Hepatocyte (in vitro differentiated cells): ENCODE data around the gene S1PR5. TPM values are rescaled to one million over a fixed set of nuclear protein-coding genes. Genes with fewer than 3 reads are reported as not detected.

Source experiments
- DNase-seq: peaks from one replicate; pipeline ENCODE4 v3.0.0-alpha.2; 2016; ENCODE audit warnings: low spot score
- H2AFZ ChIP-seq: fragments of 200-600 bp; sonication (generic); 2 replicates; pipeline ENCODE4 v1.6.0; 2016; ENCODE audit warnings: antibody characterized with exemption, mild to moderate bottlenecking
- H3K27ac ChIP-seq: fragments of 200-600 bp; sonication (generic); 2 replicates; pipeline ENCODE4 v1.5.1; 2016; ENCODE audit warnings: mild to moderate bottlenecking
- H3K27me3 ChIP-seq: fragments of 200-600 bp; sonication (generic); 2 replicates; pipeline ENCODE4 v1.6.1; 2016
- H3K36me3 ChIP-seq: fragments of 200-600 bp; sonication (generic); replicated peaks from 2 replicates; pipeline ENCODE4 v1.5.1; 2016; ENCODE audit warnings: low read depth; ENCODE audit not compliant: insufficient read depth
- H3K4me1 ChIP-seq: fragments of 200-600 bp; sonication (generic); 2 replicates; pipeline ENCODE4 v1.5.1; 2016; ENCODE audit warnings: mild to moderate bottlenecking, moderate library complexity; ENCODE audit not compliant: insufficient read depth
- H3K4me2 ChIP-seq: fragments of 200-600 bp; sonication (generic); 2 replicates; pipeline ENCODE4 v1.6.0; 2016
- H3K4me3 ChIP-seq: fragments of 200-600 bp; sonication (generic); 2 replicates; pipeline ENCODE4 v1.5.1; 2016; ENCODE audit warnings: mild to moderate bottlenecking
- H3K79me2 ChIP-seq: fragments of 200-600 bp; sonication (generic); 2 replicates; pipeline ENCODE4 v1.6.0; 2017; ENCODE audit warnings: mild to moderate bottlenecking
- H3K9me2 ChIP-seq: fragments of 200-600 bp; sonication (generic); replicated peaks from 2 replicates; pipeline ENCODE4 v1.6.0; 2017; ENCODE audit warnings: mild to moderate bottlenecking; ENCODE audit not compliant: insufficient read depth
- H3K9me3 ChIP-seq: fragments of 200-600 bp; sonication (generic); 2 replicates; pipeline ENCODE4 v1.5.1; 2016; ENCODE audit warnings: low read depth, mild to moderate bottlenecking
- H4K20me1 ChIP-seq: fragments of 200-600 bp; sonication (generic); 2 replicates; pipeline ENCODE4 v1.6.0; 2016; ENCODE audit warnings: mild to moderate bottlenecking; ENCODE audit not compliant: insufficient read depth, poor library complexity, severe bottlenecking
- CTCF ChIP-seq: fragments of 200-600 bp; sonication (generic); IDR thresholded peaks from 2 replicates; pipeline ENCODE4 v1.5.1; 2016; ENCODE audit warnings: antibody characterized with exemption, mild to moderate bottlenecking; ENCODE audit not compliant: poor library complexity
- EZH2 ChIP-seq: fragments of 200-600 bp; sonication (generic); IDR thresholded peaks from 2 replicates; pipeline ENCODE4 v1.6.1; 2016; ENCODE audit warnings: antibody characterized with exemption, mild to moderate bottlenecking, borderline replicate concordance
- EZH2phosphoT487 ChIP-seq: fragments of 200-600 bp; sonication (generic); IDR thresholded peaks from one replicate; pipeline ENCODE4 v1.6.1; 2018; ENCODE audit warnings: antibody characterized with exemption, mild to moderate bottlenecking, low read depth, moderate library complexity; ENCODE audit not compliant: unreplicated experiment, severe bottlenecking
- WGBS: methylation state at CpG from one replicate; pipeline ENCODE4 v1.1.6; 2016; ENCODE audit warnings: low lambda C conversion rate; ENCODE audit errors: missing lambda C conversion rate; 5-methylcytosine and 5-hydroxymethylcytosine counted together
- polyA plus RNA-seq: library from polyadenylated mRNA; unstranded; fragments of >200 nt; fragmentation: Nextera tagmentation; extraction: Ambion mirVana; gene quantifications from 2 replicates; pipeline ENCODE4 v1.2.1, GENCODE V29; 2016
- total RNA-seq: library from RNA; depleted of rRNA; stranded (reverse); fragments of >200 nt; gene quantifications from 2 replicates; pipeline ENCODE4 v1.2.3, GENCODE V29; 2014

The S1PR5 gene
- total and polyA plus RNA-seq, 2 experiments from 2014 or later, result 0.17 to 0.75 TPM

DNA sequence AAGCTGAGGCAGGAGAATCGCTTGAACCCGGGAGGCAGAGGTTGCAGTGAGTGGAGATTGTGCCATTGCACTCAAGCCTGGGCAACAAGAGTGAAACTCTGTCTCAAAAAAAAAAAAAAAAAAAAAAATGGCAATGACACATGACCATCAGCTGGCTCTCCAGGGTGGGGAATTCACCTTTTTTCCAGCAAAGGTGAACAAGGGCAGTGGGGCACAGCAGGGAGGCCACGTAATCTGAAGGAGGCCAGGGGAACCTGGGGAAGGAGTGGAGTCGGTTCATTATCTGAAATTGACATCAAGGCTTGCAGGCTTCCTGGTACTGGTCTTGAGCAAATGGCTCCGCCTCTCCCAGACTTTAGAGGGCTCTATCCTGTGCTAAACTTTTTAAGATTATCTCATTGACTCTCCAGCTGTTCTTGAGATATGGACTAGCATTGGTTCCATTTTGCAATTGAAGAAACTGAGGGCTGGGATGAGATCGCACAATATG, 42.2 kb downstream of the S1PR5 start:
- Histone ChIP-seq H3K4me1 (no peaks in the 10 kb centered on the region), H2AFZ (no peak overlapping the region), H3K27ac (no peak overlapping the region), H3K4me3 (no peak overlapping the region), H3K36me3 (no peaks in the 10 kb centered on the region), H3K27me3 (no peaks in the 10 kb centered on the region), H4K20me1 (no peaks in the 10 kb centered on the region), H3K9me2 (no peaks in the 10 kb centered on the region), H3K79me2 (no peaks in the 10 kb centered on the region), H3K4me2 (no peak overlapping the region), H3K9me3 (no peaks in the 10 kb centered on the region)
- WGBS, result 65% methylated on average over 6 of the region's 6 CpGs
- no peak for DNase-seq
- no peak for TF ChIP-seq EZH2phosphoT487
- no peak for TF ChIP-seq CTCF
- TF ChIP-seq EZH2, result no peak

DNA sequence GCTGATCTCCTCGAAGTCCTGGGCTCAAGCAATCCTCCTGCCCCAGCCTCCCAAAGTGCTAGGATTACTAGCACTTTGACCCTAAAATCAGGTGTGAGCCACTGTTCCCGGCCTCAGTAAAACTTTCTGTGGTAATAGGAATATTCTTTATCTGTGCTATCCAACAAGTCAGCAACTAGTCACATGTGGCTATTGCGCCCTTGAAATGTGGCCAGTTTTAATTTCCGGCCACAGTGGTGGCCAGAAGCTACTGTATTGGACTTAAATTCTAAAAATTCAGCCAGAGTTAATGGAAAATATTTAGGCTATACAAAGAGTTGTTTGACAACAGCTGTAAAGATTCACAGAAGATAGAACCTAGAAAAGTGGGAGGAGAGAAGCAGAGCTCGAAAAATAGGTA, 44.1 kb downstream of the S1PR5 start:
- H3K9me2 ChIP-seq, result no peaks in the 10 kb centered on the region
- no peak overlapping the region for H2AFZ ChIP-seq
- no peak for DNase-seq
- H3K36me3 ChIP-seq, result no peaks in the 10 kb centered on the region
- 92% methylated on average over 5 of the region's 5 CpGs for WGBS
- no peaks in the 10 kb centered on the region for H4K20me1 ChIP-seq
- no peak overlapping the region for H3K27ac ChIP-seq
- H3K4me1 ChIP-seq, result no peaks in the 10 kb centered on the region
- H3K27me3 ChIP-seq, result no peaks in the 10 kb centered on the region
- no peak overlapping the region for H3K4me2 ChIP-seq
- H3K79me2 ChIP-seq, result no peaks in the 10 kb centered on the region
- H3K9me3 ChIP-seq, result no peaks in the 10 kb centered on the region
- H3K4me3 ChIP-seq, result no peak overlapping the region
- TF ChIP-seq CTCF (no peak), EZH2phosphoT487 (no peak), EZH2 (no peak)

GRCh38 chr19:10471909-10472308, 45.3 kb downstream of the S1PR5 start:
- peak; percentile 58 for DNase-seq
- no peak overlapping the region for H3K4me2 ChIP-seq
- H2AFZ ChIP-seq, result no peak overlapping the region
- no peaks in the 10 kb centered on the region for H3K36me3 ChIP-seq
- TF ChIP-seq CTCF (peak; percentile 45), EZH2phosphoT487 (no peak), EZH2 (no peak)
- H3K79me2 ChIP-seq, result no peaks in the 10 kb centered on the region
- no peaks in the 10 kb centered on the region for H3K9me3 ChIP-seq
- H3K4me3 ChIP-seq, result no peak overlapping the region
- no peaks in the 10 kb centered on the region for H3K4me1 ChIP-seq
- WGBS, result 68% methylated on average over 6 of the region's 6 CpGs
- no peaks in the 10 kb centered on the region for H3K27me3 ChIP-seq
- no peaks in the 10 kb centered on the region for H3K9me2 ChIP-seq
- no peaks in the 10 kb centered on the region for H4K20me1 ChIP-seq
- no peak overlapping the region for H3K27ac ChIP-seq

GRCh38 chr19:10468133-10468532, 49.1 kb downstream of the S1PR5 start:
- WGBS, result 81% methylated on average over 9 of the region's 12 CpGs
- Histone ChIP-seq H2AFZ (no peak overlapping the region), H3K4me3 (no peak overlapping the region), H3K27ac (no peak overlapping the region), H3K4me1 (no peaks in the 10 kb centered on the region), H3K27me3 (no peaks in the 10 kb centered on the region), H4K20me1 (no peaks in the 10 kb centered on the region), H3K9me3 (no peaks in the 10 kb centered on the region), H3K36me3 (no peaks in the 10 kb centered on the region), H3K4me2 (no peak overlapping the region), H3K79me2 (no peaks in the 10 kb centered on the region), H3K9me2 (no peaks in the 10 kb centered on the region)
- DNase-seq, result no peak
- no peak for TF ChIP-seq EZH2phosphoT487
- TF ChIP-seq CTCF, result no peak
- no peak for TF ChIP-seq EZH2
